Gastroesophageal sphincter (tissue), 3 donors: ENCODE data around the gene IDH2.

Experiments used
- CTCF ChIP-seq, 4 experiments: fragments of 200-600 bp in 2 of 4; fragments of 450-650 bp in 2 of 4; sonication (generic) in 1 of 4; IDR thresholded peaks; one replicate each; pipeline ENCODE4 v1.5.1; 2017 to 2019; ENCODE audit warnings: antibody characterized with exemption in 4 of 4, mild to moderate bottlenecking in 2 of 4, moderate library complexity in 2 of 4
- EP300 ChIP-seq: sonication (generic); formaldehyde crosslinking; IDR thresholded peaks from one replicate; pipeline ENCODE4 v1.6.1; 2017; ENCODE audit warnings: antibody characterized with exemption, mild to moderate bottlenecking
- POLR2A ChIP-seq, 2 donors: fragments of 450-650 bp; IDR thresholded peaks; one replicate each; pipeline ENCODE4 v1.6.1; 2017; ENCODE audit warnings: antibody characterized with exemption in 2 of 2, mild to moderate bottlenecking in 2 of 2, moderate library complexity in 1 of 2

GRCh38 chr15:90040618-90041017 lies 61.6 kb downstream of the IDH2 start:
- no peak for TF ChIP-seq CTCF (IDR thresholded peaks at IDR 0.05)
- no peak for TF ChIP-seq POLR2A (IDR thresholded peaks at IDR 0.05)
- no peak for TF ChIP-seq EP300
